Activated CD4-positive, CD25-positive, alpha-beta regulatory T cell treated with anti-CD3 and anti-CD28 coated beads, Interleukin-2, amount 50 U/mL, for 16 hours (primary cell): ENCODE results near the gene CHTF18.
"Not testable (repeated sequence)": the region's sequence is repeated elsewhere in the genome, so short reads cannot be mapped to it uniquely, and the experiment has no call there.

Experiments used
- DNase-seq: peaks from one replicate; pipeline ENCODE4 v3.0.0-alpha.2; 2020; ENCODE audit warnings: low read depth, low spot score

Gene CHTF18

GRCh38 chr16:804193-805048 is 16.0 kb downstream of the CHTF18 start:
- DNase-seq = no peak

GRCh38 chr16:805474-805873 is 17.1 kb downstream of the CHTF18 start:
- no peak for DNase-seq

- peak; percentile 57 for DNase-seq
Measured at GRCh38 chr16:807347-808084, 19.1 kb downstream of the CHTF18 start.

GRCh38 chr16:808085-808386 is 19.6 kb downstream of the CHTF18 start:
- DNase-seq = no peak

- no peak for DNase-seq
Measured at GRCh38 chr16:813204-813915, 24.9 kb downstream of the CHTF18 start.

GRCh38 chr16:813916-814412 is 25.5 kb downstream of the CHTF18 start:
- DNase-seq = no peak

GRCh38 chr16:814974-815373 is 26.6 kb downstream of the CHTF18 start:
- DNase-seq = no peak

GRCh38 chr16:815861-816260 is 27.4 kb downstream of the CHTF18 start:
- DNase-seq = no peak

- no peak for DNase-seq
Measured at GRCh38 chr16:817001-817906, 28.8 kb downstream of the CHTF18 start.

- no peak for DNase-seq
Measured at GRCh38 chr16:818132-818531, 29.7 kb downstream of the CHTF18 start.

GRCh38 chr16:818592-818991 is 30.2 kb downstream of the CHTF18 start:
- DNase-seq = no peak

- no peak for DNase-seq
Measured at GRCh38 chr16:819336-820043, 31.1 kb downstream of the CHTF18 start.

GRCh38 chr16:820044-820408 is 31.6 kb downstream of the CHTF18 start:
- not testable (repeated sequence) for DNase-seq

GRCh38 chr16:820748-821147 is 32.3 kb downstream of the CHTF18 start:
- DNase-seq = no peak

GRCh38 chr16:821751-822150 is 33.3 kb downstream of the CHTF18 start:
- no peak for DNase-seq

GRCh38 chr16:822174-822908 is 33.9 kb downstream of the CHTF18 start:
- no peak for DNase-seq

- DNase-seq = no peak
Measured at GRCh38 chr16:822909-823297, 34.5 kb downstream of the CHTF18 start.

- no peak for DNase-seq
Measured at GRCh38 chr16:824194-824593, 35.8 kb downstream of the CHTF18 start.

- DNase-seq = no peak
Measured at GRCh38 chr16:824601-825000, 36.2 kb downstream of the CHTF18 start.
